ENCODE data around the gene ACAD11.
"Not testable (repeated sequence)": the region's sequence is repeated elsewhere in the genome, so short reads cannot be mapped to it uniquely, and the experiment has no call there.

Gene ACAD11

GRCh38 chr3:132598181-132598580 is 61.4 kb downstream of the ACAD11 start:
- DNase-seq = no peak

- DNase-seq = no peak
Observed at GRCh38 chr3:132597660-132598059, 61.9 kb downstream of the ACAD11 start.

GRCh38 chr3:132596816-132597433 is 62.7 kb downstream of the ACAD11 start, which contains the start of gene ACKR4:
Gene ACKR4, plus strand, starts transcription at chr3:132597270. Its CDS starts 3,128 bp downstream, at chr3:132600398.
- DNase-seq = no peak

GRCh38 chr3:132596326-132596725 is 63.3 kb downstream of the ACAD11 start:
- no peak for DNase-seq

GRCh38 chr3:132595014-132595413 is 64.6 kb downstream of the ACAD11 start:
- no peak for DNase-seq

- DNase-seq = no peak
Observed at GRCh38 chr3:132594498-132594897, 65.1 kb downstream of the ACAD11 start.

GRCh38 chr3:132593947-132594323 is 65.7 kb downstream of the ACAD11 start:
- DNase-seq = no peak

- DNase-seq = no peak
Observed at GRCh38 chr3:132593241-132593946, 66.2 kb downstream of the ACAD11 start.

GRCh38 chr3:132592216-132592615 is 67.4 kb downstream of the ACAD11 start:
- no peak for DNase-seq

- DNase-seq = no peak
Observed at GRCh38 chr3:132587401-132587800, 72.2 kb downstream of the ACAD11 start.

- DNase-seq = no peak
Observed at GRCh38 chr3:132573797-132574211, 85.8 kb downstream of the ACAD11 start.

- no peak for DNase-seq
Observed at GRCh38 chr3:132570016-132570415, 89.6 kb downstream of the ACAD11 start.

GRCh38 chr3:132569580-132569979 is 90.0 kb downstream of the ACAD11 start:
- DNase-seq = no peak

- DNase-seq = no peak
Observed at GRCh38 chr3:132569153-132569552, 90.5 kb downstream of the ACAD11 start.

GRCh38 chr3:132568422-132568821 is 91.2 kb downstream of the ACAD11 start:
- DNase-seq = no peak

- DNase-seq = no peak
Observed at GRCh38 chr3:132564070-132564465, 95.5 kb downstream of the ACAD11 start.

- no peak for DNase-seq
Observed at GRCh38 chr3:132563420-132564069, 96.1 kb downstream of the ACAD11 start.

GRCh38 chr3:132561003-132561402 is 98.6 kb downstream of the ACAD11 start:
- no peak for DNase-seq

- DNase-seq = no peak
Observed at GRCh38 chr3:132556508-132557159, 103.0 kb downstream of the ACAD11 start.

GRCh38 chr3:132556036-132556386 is 103.6 kb downstream of the ACAD11 start:
- not testable (repeated sequence) for DNase-seq

GRCh38 chr3:132555306-132556035 is 104.1 kb downstream of the ACAD11 start:
- DNase-seq = no peak

GRCh38 chr3:132554437-132554836 is 105.2 kb downstream of the ACAD11 start:
- no peak for DNase-seq

GRCh38 chr3:132553826-132554225 is 105.8 kb downstream of the ACAD11 start:
- no peak for DNase-seq

Data from CD4-positive, alpha-beta T cell treated with Interleukin-1 beta for 1 hour (primary cell).